Skeletal muscle satellite cell (primary cell): Measurements from ENCODE around the gene GZMM.

ENCODE experiments used
- H3K27me3 ChIP-seq: 2 replicates; pipeline ENCODE4 v1.7.0; 2013; ENCODE audit warnings: low read length; ENCODE audit not compliant: control insufficient read depth, insufficient read depth
- H3K36me3 ChIP-seq: 2 replicates; pipeline ENCODE4 v1.7.0; 2013; ENCODE audit warnings: mild to moderate bottlenecking, control low read depth, low read length; ENCODE audit not compliant: insufficient read depth
- H3K4me1 ChIP-seq: 2 replicates; pipeline ENCODE4 v1.7.0; 2013; ENCODE audit warnings: low read length; ENCODE audit not compliant: control insufficient read depth, insufficient read depth
- H3K4me2 ChIP-seq: 2 replicates; pipeline ENCODE4 v1.7.0; 2013; ENCODE audit warnings: mild to moderate bottlenecking, low read length
- H3K4me3 ChIP-seq: 2 replicates; pipeline ENCODE4 v1.7.0; 2013; ENCODE audit warnings: low read length
- H3K9ac ChIP-seq: 2 replicates; pipeline ENCODE4 v1.7.0; 2013; ENCODE audit warnings: mild to moderate bottlenecking, low read depth, low read length, moderate library complexity
- H3K9me3 ChIP-seq: replicated peaks from 2 replicates; pipeline ENCODE4 v1.7.0; 2013; ENCODE audit warnings: mild to moderate bottlenecking, control low read depth, low read length

Gene GZMM

DNA sequence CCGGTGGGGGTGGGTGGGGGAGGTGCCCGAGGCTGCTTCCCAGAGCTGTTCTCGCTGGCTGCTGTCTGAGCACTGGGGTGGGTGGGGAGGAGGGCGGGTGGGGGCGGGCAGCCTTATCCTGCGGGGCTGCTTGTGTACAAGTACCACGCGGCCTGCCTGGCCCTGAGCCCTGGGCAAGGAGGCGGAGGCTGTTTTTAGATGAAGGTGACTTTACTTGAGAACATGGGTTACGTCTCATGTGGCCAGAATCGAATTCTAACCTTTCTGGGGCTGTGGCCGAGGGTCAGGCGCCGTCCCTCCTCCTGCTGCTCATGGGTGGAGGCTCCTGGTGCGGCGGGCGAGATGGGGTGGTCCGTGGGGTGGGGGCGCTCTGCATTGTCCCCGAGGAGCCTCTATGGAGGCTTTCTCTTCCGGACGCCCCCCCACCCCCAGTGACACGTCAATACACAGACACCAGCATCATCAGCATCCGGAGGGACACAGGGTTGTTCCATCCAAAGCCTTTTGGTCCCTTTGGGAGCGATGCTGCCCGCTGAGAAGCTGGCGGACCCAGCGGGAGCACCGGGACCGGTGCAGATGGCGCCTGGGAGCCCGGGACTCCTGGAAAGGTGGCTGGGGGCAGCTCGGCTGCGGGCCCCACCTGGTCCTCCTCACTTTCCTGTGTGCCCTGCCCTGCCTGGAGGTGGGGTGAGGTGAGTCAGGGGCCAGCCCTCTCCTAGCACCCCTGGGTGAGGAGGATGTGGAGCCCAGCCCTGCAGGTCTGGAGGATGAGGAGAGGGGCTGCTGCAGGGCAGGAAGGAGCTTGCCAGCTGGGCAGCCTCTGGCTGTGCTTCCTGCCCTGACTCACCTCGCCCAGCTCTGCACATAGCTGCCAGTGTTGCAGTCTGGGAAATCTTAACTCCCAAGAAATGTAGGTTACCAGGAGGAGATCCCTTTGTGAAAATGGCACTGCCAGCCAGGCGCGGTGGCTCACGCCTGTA, 32.0 kb downstream of the GZMM start:
- H3K27me3 ChIP-seq: no peaks in the 10 kb centered on the region
- H3K36me3 ChIP-seq: peaks cover 9% of the 10 kb centered on the region
- H3K9me3 ChIP-seq: no peaks in the 10 kb centered on the region
- H3K4me1 ChIP-seq: peaks cover 43% of the 10 kb centered on the region
- peak overlapping the region; percentile 58 for H3K4me3 ChIP-seq
- peak overlapping the region; percentile 3 for H3K9ac ChIP-seq
- peak overlapping the region; percentile 85 for H3K4me2 ChIP-seq

DNA sequence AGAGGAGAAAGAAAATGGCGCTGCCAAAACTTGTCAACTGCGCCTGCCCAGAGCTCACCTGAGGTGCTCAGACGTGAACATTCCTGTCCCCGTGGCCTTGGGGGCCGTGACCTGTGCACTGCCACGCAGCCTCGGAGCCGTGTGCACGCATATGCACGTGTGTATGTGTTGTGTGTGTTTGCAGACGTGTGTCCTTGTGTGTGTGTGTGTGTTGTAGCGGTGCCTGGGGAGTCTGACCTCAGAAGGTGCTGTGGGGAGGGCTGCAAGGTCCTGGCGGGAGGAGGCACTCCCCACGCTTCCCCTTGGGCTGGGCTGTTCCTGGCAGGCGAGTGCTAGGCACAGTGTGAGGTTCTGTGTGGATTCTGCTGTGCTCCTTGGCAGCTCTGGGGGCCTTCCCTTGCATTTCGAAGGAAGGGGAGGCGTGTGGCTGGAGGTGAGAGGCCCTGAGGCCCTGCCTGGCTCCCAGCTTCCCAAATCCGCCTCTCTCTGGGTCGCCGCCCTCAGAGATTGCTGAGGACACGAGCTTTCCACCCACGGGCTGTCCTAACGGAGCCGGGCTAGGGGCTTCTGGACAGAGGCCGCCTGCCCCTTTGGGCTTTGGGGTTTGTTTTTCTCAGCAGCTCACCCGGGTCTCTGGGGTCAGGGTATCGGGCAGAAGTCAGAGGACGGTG, 33.0 kb downstream of the GZMM start:
- no peak overlapping the region for H3K4me3 ChIP-seq
- no peaks in the 10 kb centered on the region for H3K27me3 ChIP-seq
- H3K36me3 ChIP-seq: peaks cover 19% of the 10 kb centered on the region
- H3K4me2 ChIP-seq: no peak overlapping the region
- no peaks in the 10 kb centered on the region for H3K9me3 ChIP-seq
- peaks cover 34% of the 10 kb centered on the region for H3K4me1 ChIP-seq
- peak overlapping the region; percentile 2 for H3K9ac ChIP-seq

DNA sequence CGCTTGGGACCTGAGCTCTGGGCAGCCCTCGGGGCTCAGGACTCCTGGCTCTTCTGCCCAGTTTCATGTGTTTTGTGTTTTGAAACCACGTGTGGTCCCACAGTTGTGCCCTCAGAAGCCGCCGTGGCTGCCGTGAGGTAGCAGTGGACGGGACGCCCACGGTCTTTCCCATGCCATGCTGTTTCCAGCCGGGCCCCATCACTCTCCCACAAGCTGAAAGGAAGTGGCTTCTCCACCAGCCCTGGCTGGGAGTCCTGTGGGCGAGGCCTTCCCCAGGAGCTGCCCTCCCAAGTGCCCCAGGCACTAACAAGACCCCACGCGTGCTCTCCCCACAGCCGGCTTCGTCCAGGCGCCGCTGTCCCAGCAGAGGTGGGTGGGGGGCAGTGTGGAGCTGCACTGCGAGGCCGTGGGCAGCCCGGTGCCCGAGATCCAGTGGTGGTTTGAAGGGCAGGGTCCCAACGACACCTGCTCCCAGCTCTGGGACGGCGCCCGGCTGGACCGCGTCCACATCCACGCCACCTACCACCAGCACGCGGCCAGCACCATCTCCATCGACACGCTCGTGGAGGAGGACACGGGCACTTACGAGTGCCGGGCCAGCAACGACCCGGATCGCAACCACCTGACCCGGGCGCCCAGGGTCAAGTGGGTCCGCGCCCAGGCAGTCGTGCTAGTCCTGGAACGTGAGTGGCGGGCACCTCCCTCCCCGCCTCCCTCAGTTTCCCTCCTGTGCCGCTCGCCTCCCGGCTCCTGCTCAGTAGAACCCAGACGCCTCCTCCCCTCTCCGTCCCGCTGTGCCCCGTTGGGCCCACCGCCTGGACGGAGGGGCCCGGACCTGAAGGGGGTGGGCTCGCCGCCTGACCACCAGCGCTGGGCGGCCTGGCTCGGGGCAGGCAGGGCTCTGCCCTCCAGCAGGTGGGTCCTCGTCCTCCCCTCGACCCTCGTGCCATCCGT, 33.9 kb downstream of the GZMM start:
- no peak overlapping the region for H3K4me3 ChIP-seq
- H3K4me1 ChIP-seq: peaks cover 37% of the 10 kb centered on the region
- no peak overlapping the region for H3K4me2 ChIP-seq
- no peaks in the 10 kb centered on the region for H3K9me3 ChIP-seq
- peaks cover 23% of the 10 kb centered on the region for H3K36me3 ChIP-seq
- H3K9ac ChIP-seq: no peak overlapping the region
- no peaks in the 10 kb centered on the region for H3K27me3 ChIP-seq

DNA sequence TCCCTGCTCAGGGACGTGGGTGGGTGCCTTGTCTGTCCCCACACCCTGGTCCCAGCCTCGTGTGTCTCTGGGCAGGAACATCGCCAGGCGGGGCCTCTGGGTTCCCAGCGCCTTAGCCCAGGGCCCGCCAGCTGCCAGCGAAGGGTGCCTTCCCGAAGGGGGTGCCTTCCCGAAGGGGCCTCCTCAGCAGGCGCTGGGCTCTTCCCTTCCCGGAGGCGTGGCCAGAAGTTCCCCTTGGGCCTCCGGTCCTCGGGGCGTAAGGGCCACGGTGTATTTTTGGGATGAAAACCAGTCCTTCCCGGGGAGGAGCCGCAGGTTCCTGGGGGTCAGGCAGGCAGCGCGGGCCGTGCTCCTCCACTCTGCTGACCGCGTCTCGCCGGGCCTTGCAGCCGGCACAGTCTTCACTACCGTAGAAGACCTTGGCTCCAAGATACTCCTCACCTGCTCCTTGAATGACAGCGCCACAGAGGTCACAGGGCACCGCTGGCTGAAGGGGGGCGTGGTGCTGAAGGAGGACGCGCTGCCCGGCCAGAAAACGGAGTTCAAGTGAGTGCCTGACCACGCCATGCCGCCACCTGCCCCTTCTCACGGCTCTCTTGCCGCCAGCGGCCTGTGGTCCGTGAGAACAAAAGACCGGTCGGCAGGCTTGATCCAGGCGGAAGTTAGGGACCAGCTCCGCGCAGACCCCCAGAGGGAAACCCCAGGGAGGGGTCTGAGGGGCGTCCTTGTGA, 35.4 kb downstream of the GZMM start:
- H3K36me3 ChIP-seq: peaks cover 35% of the 10 kb centered on the region
- H3K4me3 ChIP-seq: no peak overlapping the region
- peaks cover 48% of the 10 kb centered on the region for H3K4me1 ChIP-seq

DNA sequence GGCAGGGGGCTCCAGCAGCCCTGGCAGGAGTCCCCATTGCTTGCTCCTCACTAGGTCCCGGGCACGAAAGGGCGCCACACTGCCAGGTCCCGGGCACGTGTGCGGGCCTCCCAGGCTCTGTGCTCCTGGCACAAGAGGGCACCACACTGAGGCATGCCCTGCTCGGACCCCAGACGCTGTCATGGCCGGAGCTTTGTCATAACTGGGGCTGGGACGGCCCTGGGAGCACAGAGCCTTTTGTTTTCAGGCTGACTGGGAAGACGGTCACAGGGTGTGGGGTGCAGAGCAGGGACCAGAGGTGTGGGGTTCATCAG, 35.9 kb downstream of the GZMM start:
- peaks cover 43% of the 10 kb centered on the region for H3K4me1 ChIP-seq
- no peaks in the 10 kb centered on the region for H3K27me3 ChIP-seq
- no peaks in the 10 kb centered on the region for H3K9me3 ChIP-seq
- no peak overlapping the region for H3K4me3 ChIP-seq
- peaks cover 35% of the 10 kb centered on the region for H3K36me3 ChIP-seq
- H3K4me2 ChIP-seq: no peak overlapping the region
- no peak overlapping the region for H3K9ac ChIP-seq

More for the DNA sequence above, 35.4 kb downstream of the GZMM start:
- H3K27me3 ChIP-seq: no peaks in the 10 kb centered on the region
- H3K4me2 ChIP-seq: no peak overlapping the region
- H3K9me3 ChIP-seq: no peaks in the 10 kb centered on the region
- no peak overlapping the region for H3K9ac ChIP-seq

DNA sequence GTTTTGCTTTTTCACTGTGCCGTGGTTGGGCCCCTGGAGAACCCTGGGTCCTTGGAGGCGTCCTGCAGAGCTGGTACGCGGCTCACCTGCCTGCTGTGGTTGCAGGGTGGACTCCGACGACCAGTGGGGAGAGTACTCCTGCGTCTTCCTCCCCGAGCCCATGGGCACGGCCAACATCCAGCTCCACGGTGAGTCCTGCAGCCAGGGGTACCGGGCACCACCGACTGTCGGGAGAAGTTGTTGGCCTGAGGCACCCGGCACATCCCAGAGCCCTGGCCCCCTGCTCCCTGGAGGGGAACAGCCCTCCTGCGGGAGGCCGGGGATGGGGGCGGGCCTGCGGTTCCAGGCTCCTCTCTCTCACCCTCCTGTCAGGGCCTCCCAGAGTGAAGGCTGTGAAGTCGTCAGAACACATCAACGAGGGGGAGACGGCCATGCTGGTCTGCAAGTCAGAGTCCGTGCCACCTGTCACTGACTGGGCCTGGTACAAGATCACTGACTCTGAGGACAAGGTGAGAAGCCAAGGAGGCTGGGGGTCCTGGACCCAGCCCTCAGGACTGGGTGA, 36.5 kb downstream of the GZMM start:
- no peak overlapping the region for H3K4me2 ChIP-seq
- H3K9me3 ChIP-seq: no peaks in the 10 kb centered on the region
- peaks cover 35% of the 10 kb centered on the region for H3K36me3 ChIP-seq
- H3K27me3 ChIP-seq: no peaks in the 10 kb centered on the region
- no peak overlapping the region for H3K4me3 ChIP-seq
- peaks cover 38% of the 10 kb centered on the region for H3K4me1 ChIP-seq
- no peak overlapping the region for H3K9ac ChIP-seq

DNA sequence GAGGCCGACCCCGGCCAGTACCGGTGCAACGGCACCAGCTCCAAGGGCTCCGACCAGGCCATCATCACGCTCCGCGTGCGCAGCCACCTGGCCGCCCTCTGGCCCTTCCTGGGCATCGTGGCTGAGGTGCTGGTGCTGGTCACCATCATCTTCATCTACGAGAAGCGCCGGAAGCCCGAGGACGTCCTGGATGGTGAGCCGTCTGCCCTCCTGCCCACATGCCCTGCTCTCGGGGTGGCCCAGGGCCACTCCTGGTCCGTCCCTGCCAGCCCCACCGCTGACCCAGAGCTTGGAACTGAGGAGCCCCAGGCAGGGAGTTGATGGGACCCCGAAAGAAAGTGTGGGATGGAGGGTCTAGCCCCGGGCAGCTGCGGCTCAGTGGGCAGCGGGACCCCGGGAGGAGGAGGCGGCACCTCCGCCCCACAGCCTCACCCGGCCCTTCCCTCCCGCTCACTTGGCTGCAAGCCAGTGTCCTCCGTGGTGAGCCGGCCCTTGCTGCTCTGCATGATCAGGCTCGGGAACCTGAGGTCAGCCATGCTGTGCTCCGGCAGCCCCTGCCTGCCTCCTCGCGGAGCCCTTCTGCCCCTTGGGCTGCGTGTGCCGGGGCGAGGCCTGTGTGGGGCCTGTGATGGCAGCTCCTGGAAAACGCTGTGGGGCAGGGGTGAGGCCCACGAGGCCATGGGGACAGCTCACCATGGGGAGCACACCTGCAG, 37.7 kb downstream of the GZMM start:
- Histone ChIP-seq H3K9ac (no peak overlapping the region), H3K4me1 (peaks cover 28% of the 10 kb centered on the region), H3K36me3 (peaks cover 35% of the 10 kb centered on the region), H3K9me3 (no peaks in the 10 kb centered on the region), H3K4me3 (no peak overlapping the region), H3K4me2 (no peak overlapping the region), H3K27me3 (no peaks in the 10 kb centered on the region)

DNA sequence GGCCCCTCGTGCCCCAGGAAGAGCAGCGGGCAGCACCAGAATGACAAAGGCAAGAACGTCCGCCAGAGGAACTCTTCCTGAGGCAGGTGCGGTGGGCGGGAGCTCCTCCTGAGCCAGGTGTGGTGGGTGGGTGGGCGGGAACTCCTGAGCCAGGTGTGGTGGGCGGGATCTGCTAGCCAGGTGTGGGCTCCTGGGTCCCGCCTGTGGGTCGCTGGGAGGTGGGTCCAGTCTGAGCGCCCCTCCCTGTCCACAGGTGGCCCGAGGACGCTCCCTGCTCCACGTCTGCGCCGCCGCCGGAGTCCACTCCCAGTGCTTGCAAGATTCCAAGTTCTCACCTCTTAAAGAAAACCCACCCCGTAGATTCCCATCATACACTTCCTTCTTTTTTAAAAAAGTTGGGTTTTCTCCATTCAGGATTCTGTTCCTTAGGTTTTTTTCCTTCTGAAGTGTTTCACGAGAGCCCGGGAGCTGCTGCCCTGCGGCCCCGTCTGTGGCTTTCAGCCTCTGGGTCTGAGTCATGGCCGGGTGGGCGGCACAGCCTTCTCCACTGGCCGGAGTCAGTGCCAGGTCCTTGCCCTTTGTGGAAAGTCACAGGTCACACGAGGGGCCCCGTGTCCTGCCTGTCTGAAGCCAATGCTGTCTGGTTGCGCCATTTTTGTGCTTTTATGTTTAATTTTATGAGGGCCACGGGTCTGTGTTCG, 38.8 kb downstream of the GZMM start:
- Histone ChIP-seq H3K9ac (no peak overlapping the region), H3K4me2 (no peak overlapping the region), H3K4me3 (no peak overlapping the region), H3K9me3 (no peaks in the 10 kb centered on the region), H3K36me3 (peaks cover 31% of the 10 kb centered on the region), H3K27me3 (no peaks in the 10 kb centered on the region), H3K4me1 (peaks cover 23% of the 10 kb centered on the region)

DNA sequence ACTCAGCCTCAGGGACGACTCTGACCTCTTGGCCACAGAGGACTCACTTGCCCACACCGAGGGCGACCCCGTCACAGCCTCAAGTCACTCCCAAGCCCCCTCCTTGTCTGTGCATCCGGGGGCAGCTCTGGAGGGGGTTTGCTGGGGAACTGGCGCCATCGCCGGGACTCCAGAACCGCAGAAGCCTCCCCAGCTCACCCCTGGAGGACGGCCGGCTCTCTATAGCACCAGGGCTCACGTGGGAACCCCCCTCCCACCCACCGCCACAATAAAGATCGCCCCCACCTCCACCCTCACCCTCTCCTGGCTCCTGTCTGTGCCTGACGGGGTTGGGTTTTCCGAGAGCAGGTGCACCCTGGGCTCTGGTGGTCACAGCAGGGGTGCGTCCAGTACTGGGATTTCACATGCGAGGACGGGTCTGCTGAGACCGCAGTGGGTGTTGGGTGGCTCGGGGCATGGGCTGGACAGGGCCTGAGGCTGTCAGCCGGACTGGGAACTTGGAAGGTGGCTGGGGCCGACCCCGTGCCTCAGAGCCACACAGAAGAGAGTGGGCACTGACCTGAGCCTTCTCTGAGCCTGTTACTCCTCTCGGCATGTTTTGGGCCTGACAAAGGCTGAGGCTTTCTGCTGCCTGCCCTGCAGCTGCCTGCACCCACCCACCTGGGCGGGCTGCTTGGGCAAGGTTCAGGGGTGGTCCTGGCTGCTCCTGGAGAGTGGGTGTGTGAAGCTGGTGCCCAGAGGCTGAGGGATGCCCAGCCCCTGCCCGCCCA, 39.5 kb downstream of the GZMM start:
- H3K27me3 ChIP-seq: peaks cover 2% of the 10 kb centered on the region

More for the DNA sequence above, 39.5 kb downstream of the GZMM start:
- no peaks in the 10 kb centered on the region for H3K9me3 ChIP-seq
- peaks cover 30% of the 10 kb centered on the region for H3K4me1 ChIP-seq
- peaks cover 25% of the 10 kb centered on the region for H3K36me3 ChIP-seq
- no peak overlapping the region for H3K4me2 ChIP-seq
- no peak overlapping the region for H3K4me3 ChIP-seq
- no peak overlapping the region for H3K9ac ChIP-seq
